ENCODE results near the gene TRMT61A.

GRCh38 chr14:103492156-103492925 lies 36.7 kb upstream of the TRMT61A start:
- TF ChIP-seq RNF2 (conservative IDR thresholded peaks at IDR 0.05; ENCODE audit: low read depth) (no peak), ZNF615 (CRISPR knock-in tag; IDR thresholded peaks at IDR 0.05; ENCODE audit: borderline replicate concordance) (no peak), ZBTB2 (CRISPR knock-in tag; IDR thresholded peaks at IDR 0.05; ENCODE audit: low read depth) (no peak), RFX5 (IDR thresholded peaks at IDR 0.05; ENCODE audit: low read depth, low read length) (no peak)
- TF ChIP-seq, protein P1, sequence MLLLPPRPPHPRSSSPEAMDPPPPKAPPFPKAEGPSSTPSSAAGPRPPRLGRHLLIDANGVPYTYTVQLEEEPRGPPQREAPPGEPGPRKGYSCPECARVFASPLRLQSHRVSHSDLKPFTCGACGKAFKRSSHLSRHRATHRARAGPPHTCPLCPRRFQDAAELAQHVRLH (CRISPR knock-in tag; IDR thresholded peaks at IDR 0.05; ENCODE audit: borderline replicate concordance, low read depth): no peak
